Mucosa of descending colon (tissue), 3 donors: ENCODE data around the gene TUBGCP6. TPM values are rescaled to one million over a fixed set of nuclear protein-coding genes. Genes with fewer than 3 reads are reported as not detected.

Source experiments
- ATAC-seq: fragments of 200-7000 bp; cut with Tn5 transposase; one replicate; pipeline ENCODE4 v1.9.1; 2020; ENCODE audit warnings: mild to moderate bottlenecking, moderate library complexity
- DNase-seq, 3 donors: peaks; one replicate each; pipeline ENCODE4 v3.0.0-alpha.2; 2020
- H3K36me3 ChIP-seq: fragments of 200-600 bp; one replicate; pipeline ENCODE4 v1.8.0; 2021; ENCODE audit warnings: low read depth, mild to moderate bottlenecking
- H3K4me1 ChIP-seq: fragments of 200-600 bp; one replicate; pipeline ENCODE4 v1.8.0; 2021; ENCODE audit warnings: low read depth, mild to moderate bottlenecking
- H3K4me3 ChIP-seq: fragments of 200-600 bp; one replicate; pipeline ENCODE4 v1.8.0; 2021; ENCODE audit warnings: mild to moderate bottlenecking
- H3K9me3 ChIP-seq: fragments of 200-600 bp; one replicate; pipeline ENCODE4 v1.8.0; 2021; ENCODE audit warnings: mild to moderate bottlenecking
- CTCF ChIP-seq: fragments of 200-600 bp; IDR thresholded peaks from one replicate; pipeline ENCODE4 v1.8.0; 2022; ENCODE audit warnings: antibody characterized with exemption, mild to moderate bottlenecking
- intact Hi-C, 2 donors: fragments of 100-400 bp; cut with DNase I in 1 of 2; cut with micrococcal nuclease in 1 of 2; formaldehyde crosslinking; loops; one replicate each; pipeline versions ENCODE4 v1.11.0 to v1.11.1; 2022; cut with DNase I, micrococcal nuclease
- total RNA-seq, 3 donors: library from RNA; stranded (reverse); fragmentation: NEBNext Ultra II Directional in 2 of 3; extraction: Animal tissue kit (Norgen Biotek cat#: 25700) in 2 of 3; gene quantifications; one replicate each; pipeline versions ENCODE4 v1.2.1 to v1.2.4, GENCODE V29; 2021 to 2023
- donor health status: DM: no; HTN: no; CAD: no; lungs with moderate emphysema.
- donor health status: DM: no; HTN: no; CAD: no.
- donor health status: DM: no; HTN: yes; CAD: no.

TUBGCP6 gene
- total RNA-seq, 3 donors from 2014 or later, result 34.5 to 41.6 (median 40.5) TPM

GRCh38 chr22:50251477-50252081 is 6.8 kb upstream of the TUBGCP6 start:
- DNase-seq (peak in 1 of 3 donors; percentile 47), ATAC-seq (peak; percentile 6)
- Histone ChIP-seq H3K4me3 (peak overlapping the region; percentile 46), H3K36me3 (no peaks in the 10 kb centered on the region), H3K4me1 (peaks cover 23% of the 10 kb centered on the region), H3K9me3 (no peaks in the 10 kb centered on the region)
- intact Hi-C loops, result loop anchor here in 1 of 2 donors (5.0 kb wide), 1 partner anchor 91 kb away; the partner anchor contains the start of gene PPP6R2
- no peak for TF ChIP-seq CTCF

GRCh38 chr22:50250555-50251476 is 6.0 kb upstream of the TUBGCP6 start, which contains the start of gene HDAC10:
Gene HDAC10 (minus strand): TSS chr22:50251265. CDS start chr22:50251032, 233 bp downstream.
- DNase-seq (peak; percentile 89 to 93 (median 92)), ATAC-seq (peak; percentile 88)
- intact Hi-C loops, result loop anchor here in 1 of 2 donors (5.0 kb wide), 1 partner anchor 91 kb away; the partner anchor contains the start of gene PPP6R2
- H3K4me1 ChIP-seq, result peaks cover 30% of the 10 kb centered on the region
- H3K9me3 ChIP-seq, result no peaks in the 10 kb centered on the region
- no peak for TF ChIP-seq CTCF
- peak within 1 kb of the TSS; percentile 46 for H3K4me3 ChIP-seq
- H3K36me3 ChIP-seq, result no peaks in the 10 kb centered on the region

DNA sequence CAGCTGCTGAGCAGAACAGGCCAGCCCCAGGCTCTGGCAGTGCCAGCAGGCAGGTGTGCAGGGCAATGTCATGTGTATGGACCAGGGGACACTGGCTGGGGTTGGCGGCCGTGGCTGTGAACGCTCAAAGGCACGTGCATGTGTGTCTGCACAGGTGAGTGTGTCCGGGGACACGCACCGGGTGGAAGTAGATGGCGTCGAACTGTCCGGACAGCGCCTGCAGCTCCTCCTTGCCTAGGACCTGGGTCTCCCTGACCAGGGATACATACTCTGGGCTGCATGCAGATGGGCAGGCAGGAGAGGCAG is 5.4 kb upstream of the TUBGCP6 start:
- H3K36me3 ChIP-seq, result no peaks in the 10 kb centered on the region
- no peaks in the 10 kb centered on the region for H3K9me3 ChIP-seq
- DNase-seq (no peak), ATAC-seq (no peak)
- no peak for TF ChIP-seq CTCF
- H3K4me1 ChIP-seq, result peaks cover 36% of the 10 kb centered on the region
- intact Hi-C loops, result loop anchor here in 1 of 2 donors (5.0 kb wide), 1 partner anchor 92 kb away; the partner anchor contains the start of gene PPP6R2
- no peak overlapping the region for H3K4me3 ChIP-seq

- H3K4me1 ChIP-seq, result peaks cover 36% of the 10 kb centered on the region
These were observed 4.8 kb upstream of the TUBGCP6 start for GRCh38 chr22:50249341-50250248.

More at GRCh38 chr22:50249341-50250248, 4.8 kb upstream of the TUBGCP6 start:
- no peaks in the 10 kb centered on the region for H3K36me3 ChIP-seq
- DNase-seq (peak in 1 of 3 donors; percentile 48), ATAC-seq (no peak)
- H3K9me3 ChIP-seq, result no peaks in the 10 kb centered on the region
- intact Hi-C loops, result loop anchor here (5.0 to 10.0 kb wide), 2 partner anchors 93 to 245 kb away; partner anchors contain the start of gene PPP6R2 (in 1 of the 2)
- TF ChIP-seq CTCF, result no peak
- no peak overlapping the region for H3K4me3 ChIP-seq
